Activated T-cell treated with anti-CD3 and anti-CD28 coated beads for 4 hours (primary cell): ENCODE results near the gene SERPINA7.
"Not testable (repeated sequence)": the region's sequence is repeated elsewhere in the genome, so short reads cannot be mapped to it uniquely, and the experiment has no call there.

Experiments
- DNase-seq: peaks from one replicate; pipeline ENCODE4 v3.0.0-alpha.2; 2020

The SERPINA7 gene, protein sequence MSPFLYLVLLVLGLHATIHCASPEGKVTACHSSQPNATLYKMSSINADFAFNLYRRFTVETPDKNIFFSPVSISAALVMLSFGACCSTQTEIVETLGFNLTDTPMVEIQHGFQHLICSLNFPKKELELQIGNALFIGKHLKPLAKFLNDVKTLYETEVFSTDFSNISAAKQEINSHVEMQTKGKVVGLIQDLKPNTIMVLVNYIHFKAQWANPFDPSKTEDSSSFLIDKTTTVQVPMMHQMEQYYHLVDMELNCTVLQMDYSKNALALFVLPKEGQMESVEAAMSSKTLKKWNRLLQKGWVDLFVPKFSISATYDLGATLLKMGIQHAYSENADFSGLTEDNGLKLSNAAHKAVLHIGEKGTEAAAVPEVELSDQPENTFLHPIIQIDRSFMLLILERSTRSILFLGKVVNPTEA

DNA sequence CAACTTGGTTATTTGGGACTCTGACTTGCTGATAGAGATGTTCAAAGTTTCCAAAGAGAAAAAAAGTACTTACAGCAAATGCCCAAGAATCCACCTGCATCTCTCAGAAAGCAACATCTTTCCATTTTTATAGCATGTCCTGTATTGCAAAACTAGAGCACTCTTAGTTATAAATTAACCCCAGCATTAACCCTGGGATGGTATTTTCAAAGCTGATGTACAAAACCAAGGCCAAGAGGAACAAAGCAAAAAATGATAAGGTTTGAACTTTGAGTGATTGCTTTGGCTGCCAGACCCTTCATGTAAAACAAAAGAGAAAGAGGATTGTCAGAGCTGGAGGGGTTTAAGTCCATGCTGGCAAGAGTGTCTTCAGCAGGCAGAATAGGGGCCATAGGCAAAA lies at the start of gene SERPINA7:
Gene SERPINA7 (minus strand): TSS at position 103 of the 400 bp plus-strand sequence. CDS start 1,669 bp downstream, outside the sequence.
- no peak for DNase-seq

DNA sequence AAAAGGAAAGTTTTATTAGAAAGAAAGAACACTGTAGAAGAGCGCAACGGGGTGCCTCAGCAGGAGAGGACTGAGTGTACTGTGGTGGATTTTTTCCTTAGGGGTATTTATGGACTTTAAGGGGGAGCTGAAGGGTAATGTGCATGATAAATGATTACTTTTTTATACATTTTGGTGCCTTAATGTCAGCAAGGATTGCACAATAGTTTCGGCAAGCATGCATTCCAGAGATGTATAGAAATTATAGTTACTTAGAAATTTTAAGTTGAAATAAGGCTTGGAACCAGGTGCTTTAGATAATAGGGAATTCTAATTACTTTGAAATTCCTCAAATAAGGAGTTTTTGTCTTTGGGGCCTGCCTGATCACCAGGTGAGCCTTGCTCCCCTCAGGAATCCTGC lies 30.5 kb upstream of the SERPINA7 start:
- no peak for DNase-seq

DNA sequence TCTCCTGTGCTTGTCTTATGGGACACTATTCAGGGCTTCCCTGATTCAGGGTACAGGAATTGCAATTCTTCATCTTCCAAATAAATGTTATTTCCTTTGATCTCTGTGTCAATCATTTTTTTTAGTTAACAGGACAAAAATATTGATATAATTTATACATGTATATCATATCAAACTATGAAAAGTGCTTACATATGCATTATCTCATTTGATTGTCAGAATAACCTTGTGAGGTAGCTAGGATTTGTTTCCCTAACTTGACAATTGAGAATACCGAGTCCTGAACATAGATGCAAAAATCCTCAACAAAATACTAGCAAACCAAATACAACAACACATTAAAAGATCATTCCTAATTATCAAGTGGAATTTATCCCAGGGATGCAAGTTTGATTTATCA lies 11.5 kb upstream of the SERPINA7 start:
- no peak for DNase-seq

DNA sequence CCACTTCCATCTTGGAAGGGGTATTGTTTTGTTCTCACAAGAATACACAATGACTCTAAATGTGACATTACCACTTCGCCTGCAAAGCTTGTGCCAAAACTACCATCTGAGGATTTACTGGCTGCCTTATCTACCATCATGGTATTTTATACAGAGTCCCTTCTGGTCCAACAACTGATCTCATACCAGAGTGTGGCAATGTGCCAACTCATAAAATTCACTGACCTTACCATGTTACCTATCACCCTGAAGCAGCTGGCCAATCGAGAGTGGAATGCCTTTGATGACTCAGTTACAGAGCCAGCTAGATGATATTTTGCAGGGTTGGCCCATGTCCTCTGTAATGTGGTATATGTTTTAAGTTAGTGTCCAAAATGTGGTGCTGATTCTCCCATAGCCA lies 3.8 kb upstream of the SERPINA7 start:
- DNase-seq = no peak

DNA sequence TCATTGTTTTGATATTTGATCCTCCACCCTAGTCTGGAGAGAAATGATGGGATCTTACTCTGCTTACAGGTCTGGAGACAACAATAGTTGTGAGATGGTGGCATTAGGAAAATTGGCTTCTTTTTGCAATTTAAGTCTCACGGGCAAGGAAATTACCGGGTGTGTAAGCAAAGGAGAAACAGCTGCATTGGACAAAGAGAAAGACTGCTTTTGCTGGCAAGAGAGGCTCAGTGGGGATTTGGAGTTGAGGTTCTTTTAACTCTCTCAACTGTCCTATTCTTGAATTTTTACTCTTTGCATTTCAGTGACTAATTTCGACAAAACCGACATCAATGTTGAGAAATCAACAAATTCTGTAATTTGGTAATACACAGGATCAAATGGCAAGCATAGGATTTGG lies 2.3 kb upstream of the SERPINA7 start:
- DNase-seq = no peak

DNA sequence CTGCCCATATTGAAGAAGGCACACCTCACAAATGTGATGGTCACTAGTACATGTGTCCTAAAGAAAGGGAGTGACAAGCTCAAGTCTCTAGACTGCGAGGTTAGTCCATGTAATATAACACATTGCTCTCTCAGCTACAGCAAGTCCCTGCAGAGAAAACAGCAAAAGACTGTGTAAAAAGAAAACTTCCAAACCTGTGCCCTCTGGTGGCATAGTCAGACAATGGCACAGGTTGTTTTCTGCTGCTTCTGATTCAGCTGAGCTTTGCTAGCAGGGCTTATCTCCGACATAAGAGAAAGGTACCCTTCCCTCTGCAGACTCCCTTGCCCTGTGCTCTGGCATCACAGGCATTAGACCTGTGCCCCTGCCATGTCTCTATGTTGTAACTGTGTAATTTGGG lies 1.4 kb upstream of the SERPINA7 start:
- DNase-seq = no peak

DNA sequence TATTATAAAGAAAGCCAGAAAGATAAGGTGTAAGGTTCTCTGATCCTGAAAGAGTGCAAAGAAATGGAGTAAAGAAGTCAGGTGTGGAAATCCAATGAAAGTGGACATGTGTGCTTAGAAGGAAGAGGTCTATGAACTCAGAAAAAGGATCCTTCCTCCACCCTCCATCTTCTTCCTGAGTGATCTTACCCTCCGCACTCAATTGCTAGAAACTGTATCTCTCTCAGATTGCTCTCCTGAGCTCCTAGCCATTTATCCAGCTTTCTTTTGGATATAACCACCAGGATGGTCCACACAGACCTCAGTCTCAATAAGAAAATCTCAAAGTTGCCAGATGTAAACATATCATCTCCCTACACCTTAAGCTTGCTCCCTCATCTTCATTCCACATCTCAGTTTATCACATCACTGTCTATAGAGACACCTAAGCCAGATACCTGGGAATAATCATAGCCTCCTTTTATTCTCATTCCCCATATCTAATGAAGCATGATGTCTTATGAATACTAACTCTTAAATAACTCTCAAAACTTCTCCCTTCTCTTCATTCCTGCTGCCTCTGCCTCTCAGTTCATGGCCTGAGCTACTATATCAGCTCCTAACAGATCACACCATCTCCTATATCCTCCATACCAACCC lies 573 bp downstream of the SERPINA7 start:
- no peak for DNase-seq

DNA sequence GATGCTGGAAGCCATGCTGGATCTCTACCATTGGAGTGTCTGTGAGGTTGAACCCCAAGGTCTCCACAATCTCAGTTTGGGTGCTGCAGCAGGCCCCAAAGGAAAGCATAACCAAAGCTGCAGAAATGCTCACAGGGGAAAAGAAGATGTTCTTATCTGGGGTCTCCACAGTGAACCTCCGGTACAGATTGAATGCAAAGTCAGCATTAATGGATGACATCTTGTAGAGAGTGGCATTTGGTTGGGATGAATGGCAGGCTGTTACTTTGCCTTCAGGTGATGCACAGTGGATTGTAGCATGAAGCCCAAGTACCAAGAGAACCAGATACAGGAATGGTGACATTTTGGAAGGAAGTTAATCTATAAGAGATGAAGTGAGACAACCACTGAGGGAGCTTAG lies 1.8 kb downstream of the SERPINA7 start:
- no peak for DNase-seq

DNA sequence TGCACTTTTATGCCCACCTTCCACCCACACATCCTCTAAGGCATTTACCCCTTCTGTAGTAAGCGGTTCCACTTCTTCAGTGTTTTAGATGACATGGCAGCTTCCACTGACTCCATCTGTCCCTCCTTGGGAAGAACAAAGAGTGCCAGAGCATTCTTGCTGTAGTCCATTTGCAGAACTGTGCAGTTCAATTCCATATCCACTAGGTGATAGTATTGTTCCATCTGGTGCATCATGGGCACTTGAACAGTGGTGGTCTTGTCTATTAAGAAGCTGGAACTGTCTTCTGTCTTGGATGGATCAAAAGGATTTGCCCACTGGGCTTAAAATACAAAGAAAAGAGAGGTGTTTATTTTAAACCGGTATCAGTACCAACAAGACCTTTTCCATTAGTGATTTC lies 3.5 kb downstream of the SERPINA7 start:
- no peak for DNase-seq

DNA sequence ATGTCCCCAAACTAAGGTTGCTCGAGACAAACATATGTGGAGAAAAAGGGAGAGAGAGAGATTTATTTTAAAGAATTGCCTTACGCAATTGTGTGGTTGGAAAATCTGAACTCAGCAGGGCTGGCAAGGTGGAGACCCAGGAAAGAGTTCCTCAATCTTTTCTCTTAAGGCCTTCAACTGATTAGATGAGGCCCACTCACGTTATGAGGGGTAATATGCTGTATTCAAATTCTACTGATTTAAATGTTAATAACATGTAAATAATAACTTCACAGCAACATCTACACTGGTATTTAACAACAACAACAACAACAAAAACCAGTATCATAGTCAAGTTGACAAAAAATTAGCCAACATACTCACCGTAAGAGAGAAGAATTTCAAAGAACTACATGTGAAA lies 14.6 kb downstream of the SERPINA7 start:
- no peak for DNase-seq

DNA sequence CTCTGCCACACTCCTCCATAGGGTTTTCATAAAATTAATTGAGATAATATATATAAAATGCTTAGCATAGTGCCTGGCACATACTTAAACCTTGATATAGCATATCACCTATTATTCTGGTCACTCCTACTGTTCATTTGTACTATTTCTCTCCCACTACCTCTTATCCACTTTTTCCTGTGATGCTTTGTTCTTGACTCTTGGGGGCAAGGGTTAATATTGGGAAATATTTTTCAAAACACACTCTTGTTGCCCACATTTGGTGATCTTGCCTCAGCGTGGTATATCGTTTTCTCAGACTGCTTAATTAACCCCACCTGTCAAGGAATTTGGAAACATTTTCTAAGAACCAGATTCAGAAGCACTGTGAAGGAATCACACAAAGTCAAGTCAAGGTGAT lies 16.3 kb downstream of the SERPINA7 start:
- no peak for DNase-seq

DNA sequence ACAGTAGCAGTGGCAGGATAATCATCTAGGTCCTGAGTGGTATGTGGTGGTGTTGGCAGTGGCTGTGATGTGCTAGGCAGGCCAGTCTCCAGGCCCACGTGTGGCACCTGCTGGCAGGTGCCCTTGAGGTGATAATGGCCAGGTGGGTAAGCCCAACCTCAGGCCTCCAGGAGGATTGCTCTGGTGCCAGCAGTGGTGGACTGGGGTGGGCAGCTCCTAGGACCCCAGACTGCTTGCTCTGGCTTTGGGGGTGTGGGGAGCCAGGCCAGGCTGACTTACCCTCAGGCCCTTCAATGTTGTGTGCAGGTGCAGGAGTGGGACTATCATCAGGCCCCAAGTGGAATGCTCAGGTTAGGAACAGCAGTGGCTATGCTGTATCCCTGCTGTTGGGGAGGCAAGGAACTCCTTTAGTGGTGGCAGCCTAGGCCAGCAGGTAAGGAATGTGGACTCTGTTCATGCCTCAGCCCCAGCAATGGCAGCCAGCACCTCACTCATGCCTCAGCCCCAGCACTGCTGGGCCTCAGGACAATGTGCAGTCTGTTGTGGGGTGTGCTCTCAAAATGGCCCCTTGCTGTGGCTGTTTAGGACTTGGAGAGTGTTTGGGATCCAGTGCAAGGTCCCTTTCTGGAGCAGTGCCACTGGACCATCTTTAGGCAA lies 24.3 kb downstream of the SERPINA7 start:
- no peak for DNase-seq

DNA sequence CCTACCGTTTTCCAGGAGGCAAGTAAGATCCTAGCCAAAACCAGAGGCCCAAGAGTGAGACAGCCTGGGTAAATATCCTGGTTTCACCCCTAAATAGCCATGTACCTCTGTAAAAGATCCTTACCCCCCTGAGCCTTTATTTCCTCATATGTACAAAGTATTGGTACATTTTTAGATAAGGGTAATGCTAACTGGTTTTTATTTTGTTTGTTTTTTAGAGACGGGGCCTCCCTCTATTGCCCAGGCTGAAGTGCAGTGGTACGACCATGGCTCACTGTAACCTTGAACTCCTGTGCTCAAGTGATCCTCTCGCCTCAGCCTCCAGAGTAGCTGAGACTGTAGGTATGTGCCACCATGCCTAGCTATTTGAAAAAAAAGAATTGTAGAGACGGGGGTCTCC lies 29.4 kb downstream of the SERPINA7 start:
- DNase-seq = no peak

DNA sequence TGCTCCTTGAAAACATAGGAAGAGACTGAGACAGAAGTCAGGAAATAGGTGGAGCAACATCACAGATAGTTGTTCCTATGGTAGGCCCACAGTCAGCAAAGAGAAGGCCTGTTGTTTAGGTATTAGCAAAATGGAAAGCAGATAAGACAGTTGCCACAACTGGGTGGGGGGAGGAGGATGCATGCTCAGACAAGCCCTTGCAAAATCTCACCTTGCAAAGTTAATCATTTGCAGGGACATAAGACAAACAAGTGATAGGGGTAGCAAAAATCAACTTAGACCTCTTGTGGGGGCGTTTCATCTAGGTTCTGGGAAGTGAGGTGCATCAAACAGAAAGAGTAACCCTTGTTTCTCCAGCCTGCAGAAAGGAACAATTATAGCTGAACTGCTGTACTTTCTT lies 30.7 kb downstream of the SERPINA7 start:
- DNase-seq = no peak

DNA sequence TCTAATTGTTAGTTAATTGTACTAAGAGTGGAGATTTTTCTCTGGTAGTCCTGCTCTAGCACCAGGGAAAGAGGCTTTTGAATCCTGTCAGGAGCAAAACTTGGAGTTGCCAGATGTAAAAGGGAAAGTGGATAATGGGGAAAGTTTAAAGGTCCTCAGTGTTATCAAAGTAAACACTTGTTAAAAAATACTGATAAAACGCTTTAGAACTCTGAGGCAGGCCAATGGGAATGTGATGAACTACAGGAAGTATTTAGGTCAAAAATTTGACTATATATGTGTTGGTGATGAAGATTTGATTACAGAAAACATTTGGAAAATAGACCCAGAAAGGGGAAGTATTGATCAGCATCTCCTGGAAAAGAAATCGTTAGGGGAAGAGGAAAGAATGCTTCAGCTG lies 32.8 kb downstream of the SERPINA7 start:
- no peak for DNase-seq

DNA sequence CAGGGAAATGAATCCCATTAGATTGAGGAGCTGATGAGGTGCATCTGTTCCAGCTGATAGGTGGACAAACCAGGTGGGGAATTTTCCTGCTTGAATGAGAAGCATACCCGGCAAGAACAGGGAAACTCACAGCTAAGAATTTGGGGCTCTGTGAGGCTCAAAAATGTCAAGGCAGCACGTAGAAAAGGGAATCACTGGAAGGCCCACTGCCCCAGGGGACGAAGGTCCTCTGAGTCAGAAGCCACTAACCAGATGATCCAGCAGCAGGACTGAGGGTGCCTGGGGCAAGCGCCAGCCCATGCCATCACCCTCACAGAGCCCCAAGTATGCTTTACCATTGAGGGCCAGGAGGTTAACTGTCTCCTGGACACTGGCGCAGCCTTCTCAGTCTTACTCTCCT lies 37.9 kb downstream of the SERPINA7 start:
- DNase-seq = not testable (repeated sequence)

DNA sequence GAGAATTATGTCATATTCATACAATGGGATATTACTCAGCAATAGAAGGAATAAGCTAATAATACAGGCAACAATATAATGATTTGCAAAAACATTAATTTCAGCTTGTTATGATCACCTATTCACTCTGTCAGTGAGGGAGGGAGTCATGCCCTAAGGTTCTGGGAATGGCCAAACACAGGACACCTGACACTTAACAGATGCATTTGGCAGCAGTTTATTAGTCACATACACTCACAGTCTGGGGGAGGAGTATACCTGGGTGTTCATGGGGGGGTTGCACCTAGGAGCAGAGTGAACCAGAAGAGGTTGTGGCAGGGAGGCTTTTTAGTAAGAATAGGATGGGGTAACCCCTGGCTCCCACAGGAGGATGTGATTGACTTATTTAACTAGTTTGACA lies 38.3 kb downstream of the SERPINA7 start:
- no peak for DNase-seq

DNA sequence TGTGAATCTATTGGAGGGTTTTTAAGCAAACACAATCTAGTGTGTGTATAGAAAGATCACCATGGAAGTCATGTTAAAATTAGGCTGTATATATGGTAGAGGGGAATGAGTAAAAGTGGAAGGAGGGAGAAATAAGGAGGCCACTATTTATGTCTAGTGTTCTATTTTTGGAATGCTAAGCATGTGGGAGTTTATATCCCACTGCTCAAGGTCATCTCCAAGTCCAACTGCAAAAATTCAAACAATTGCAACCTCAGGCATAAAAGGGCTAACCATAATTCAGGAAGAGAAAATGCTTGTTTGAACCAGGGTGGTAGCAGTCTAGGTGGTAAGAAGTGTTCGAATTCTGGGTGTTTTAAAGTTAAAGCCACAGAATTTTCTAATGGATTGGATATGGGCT lies 39.2 kb downstream of the SERPINA7 start:
- no peak for DNase-seq

DNA sequence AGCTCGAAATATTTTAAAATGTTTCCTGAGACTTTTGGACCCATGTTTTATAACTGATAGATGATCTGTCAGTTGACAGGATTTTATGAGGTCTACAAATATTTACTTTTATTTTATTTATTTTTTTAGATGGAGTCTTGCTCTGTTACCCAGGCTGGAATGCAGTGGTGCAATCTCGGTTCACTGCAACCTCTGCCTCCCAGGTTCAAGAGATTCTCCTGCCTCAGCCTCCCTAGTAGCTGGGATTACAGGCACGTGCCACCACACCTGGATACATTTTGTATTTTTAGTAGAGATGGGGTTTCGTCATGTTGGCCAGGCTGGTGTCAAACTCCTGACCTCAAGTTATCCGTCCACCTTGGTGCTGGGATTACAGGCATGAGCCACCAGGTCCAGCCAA lies 50.0 kb downstream of the SERPINA7 start:
- not testable (repeated sequence) for DNase-seq
